A673 (cell line): ENCODE measurements around the gene ITPKB.

Experiments used
- CTCF ChIP-seq: fragments of 300-800, 200-600 bp; sonication (generic); conservative IDR thresholded peaks from 2 replicates; pipeline ENCODE4 v1.5.1; 2017; ENCODE audit warnings: low read depth, mild to moderate bottlenecking, antibody characterized with exemption, low read length, moderate library complexity, mixed read lengths
- EZH2 ChIP-seq: fragments of 200-600 bp; sonication (generic); IDR thresholded peaks from 2 replicates; pipeline ENCODE4 v1.6.1; 2017; ENCODE audit warnings: borderline replicate concordance, low read depth, mild to moderate bottlenecking, mixed read lengths, antibody characterized with exemption, low read length; ENCODE audit not compliant: poor library complexity, severe bottlenecking

GRCh38 chr1:226631229-226632000, 107.7 kb downstream of the ITPKB start:
- TF ChIP-seq EZH2 (no peak), CTCF (no peak)
